Cardiac muscle cell (in vitro differentiated cells and primary cell): Measurements from ENCODE around the gene STX4. TPM values are rescaled to one million over a fixed set of nuclear protein-coding genes. Genes with fewer than 3 reads are reported as not detected.

Source experiments
- DNase-seq, 2 donors: peaks; one replicate each; pipeline versions ENCODE4 v3.0.0 to v3.0.0-alpha.2; 2010 to 2017; ENCODE audit warnings: low read depth in 1 of 2, low spot score in 1 of 2
- H3K27ac ChIP-seq: fragments of 200-600 bp; sonication (generic); 2 replicates; pipeline ENCODE4 v1.5.1; 2016
- H3K27me3 ChIP-seq: fragments of 200-600 bp; sonication (generic); 2 replicates; pipeline ENCODE4 v1.6.0; 2016; ENCODE audit warnings: control low read depth
- H3K36me3 ChIP-seq: fragments of 200-600 bp; sonication (generic); 2 replicates; pipeline ENCODE4 v1.5.1; 2016; ENCODE audit warnings: control low read depth
- H3K4me1 ChIP-seq: fragments of 200-600 bp; sonication (generic); 2 replicates; pipeline ENCODE4 v1.8.1; 2017; ENCODE audit warnings: low read depth, mild to moderate bottlenecking, mixed run types
- H3K4me3 ChIP-seq: fragments of 200-600 bp; sonication (generic); 2 replicates; pipeline ENCODE4 v1.5.1; 2016; ENCODE audit warnings: mild to moderate bottlenecking
- H3K9me3 ChIP-seq: fragments of 200-600 bp; sonication (generic); 2 replicates; pipeline ENCODE4 v1.5.1; 2017; ENCODE audit warnings: low read depth, mild to moderate bottlenecking, control low read depth
- polyA plus RNA-seq: library from polyadenylated mRNA; unstranded; fragments of >200 nt; fragmentation: Nextera tagmentation; extraction: Ambion mirVana; gene quantifications from 2 replicates; pipeline ENCODE4 v1.2.1, GENCODE V29; 2016
- total RNA-seq: library from RNA; depleted of rRNA; stranded (reverse); fragments of >200 nt; gene quantifications from 2 replicates; pipeline ENCODE4 v1.2.3, GENCODE V29; 2016
- TF ChIP-seq, protein P1 (sequence below): IDR thresholded peaks from 2 replicates; pipeline ENCODE4 v1.5.1; 2012; ENCODE audit warnings: low read depth, mild to moderate bottlenecking, low read length

Gene STX4
- total and polyA plus RNA-seq, 2 experiments from 2014 or later = 25.3 to 53.2 TPM

DNA sequence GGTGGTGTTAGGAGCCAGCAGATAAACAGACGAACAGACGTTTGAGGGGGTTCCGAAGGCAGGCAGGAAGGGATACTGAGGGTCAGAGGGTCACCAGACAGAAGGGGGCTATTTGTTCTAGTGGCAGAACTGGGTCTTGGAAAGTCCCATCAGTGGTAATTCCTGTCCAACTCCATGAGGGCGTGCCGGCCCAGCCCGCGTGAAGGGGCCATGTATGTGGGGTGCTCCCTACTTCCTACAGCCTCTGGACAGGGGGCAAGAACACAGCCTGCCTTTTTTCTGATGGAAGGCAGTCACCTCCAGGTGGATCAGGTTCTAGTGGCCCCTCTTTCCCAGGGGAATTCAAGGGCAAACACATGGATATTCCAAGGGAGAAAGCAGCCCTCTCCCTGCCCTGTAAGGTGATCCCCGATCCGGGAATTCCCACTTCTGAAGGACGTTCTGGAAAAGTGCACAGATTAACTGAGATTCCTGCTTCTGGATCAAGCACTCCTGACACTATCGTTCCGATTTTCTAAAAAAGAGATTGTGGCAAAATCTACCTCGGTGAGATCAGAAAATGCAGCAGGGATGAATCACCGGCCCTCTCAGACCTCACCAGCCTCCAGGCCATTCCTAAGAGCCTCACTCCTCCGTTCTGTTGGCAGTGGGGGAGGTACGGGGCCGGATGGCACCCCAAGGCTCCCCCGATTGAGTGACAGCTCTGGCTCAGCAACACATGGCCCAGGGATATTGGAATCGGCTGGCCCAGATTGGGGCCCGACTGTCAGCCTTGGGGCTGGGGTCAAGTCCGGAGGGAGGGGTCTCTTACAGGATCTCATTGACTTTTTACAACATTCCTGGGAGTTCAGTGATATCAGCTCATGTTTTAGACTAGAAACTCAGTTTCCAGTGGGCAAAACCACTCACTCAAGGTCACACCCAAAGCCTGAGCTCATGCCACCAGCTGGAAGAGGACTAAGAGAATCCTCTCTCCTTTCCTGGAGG, 35.3 kb upstream of the STX4 start:
- TF ChIP-seq, protein P1, sequence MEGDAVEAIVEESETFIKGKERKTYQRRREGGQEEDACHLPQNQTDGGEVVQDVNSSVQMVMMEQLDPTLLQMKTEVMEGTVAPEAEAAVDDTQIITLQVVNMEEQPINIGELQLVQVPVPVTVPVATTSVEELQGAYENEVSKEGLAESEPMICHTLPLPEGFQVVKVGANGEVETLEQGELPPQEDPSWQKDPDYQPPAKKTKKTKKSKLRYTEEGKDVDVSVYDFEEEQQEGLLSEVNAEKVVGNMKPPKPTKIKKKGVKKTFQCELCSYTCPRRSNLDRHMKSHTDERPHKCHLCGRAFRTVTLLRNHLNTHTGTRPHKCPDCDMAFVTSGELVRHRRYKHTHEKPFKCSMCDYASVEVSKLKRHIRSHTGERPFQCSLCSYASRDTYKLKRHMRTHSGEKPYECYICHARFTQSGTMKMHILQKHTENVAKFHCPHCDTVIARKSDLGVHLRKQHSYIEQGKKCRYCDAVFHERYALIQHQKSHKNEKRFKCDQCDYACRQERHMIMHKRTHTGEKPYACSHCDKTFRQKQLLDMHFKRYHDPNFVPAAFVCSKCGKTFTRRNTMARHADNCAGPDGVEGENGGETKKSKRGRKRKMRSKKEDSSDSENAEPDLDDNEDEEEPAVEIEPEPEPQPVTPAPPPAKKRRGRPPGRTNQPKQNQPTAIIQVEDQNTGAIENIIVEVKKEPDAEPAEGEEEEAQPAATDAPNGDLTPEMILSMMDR = no peak
- H3K4me1 ChIP-seq = peaks cover 8% of the 10 kb centered on the region
- no peak overlapping the region for H3K27ac ChIP-seq
- DNase-seq = peak in 1 of 2 donors; percentile 66
- H3K36me3 ChIP-seq = no peaks in the 10 kb centered on the region
- H3K9me3 ChIP-seq = no peaks in the 10 kb centered on the region
- H3K27me3 ChIP-seq = peaks cover 14% of the 10 kb centered on the region
- no peak overlapping the region for H3K4me3 ChIP-seq

GRCh38 chr16:30998852-30999761, 34.3 kb upstream of the STX4 start:
- Histone ChIP-seq H3K4me1 (peaks cover 6% of the 10 kb centered on the region), H3K27ac (no peak overlapping the region), H3K36me3 (no peaks in the 10 kb centered on the region), H3K4me3 (no peak overlapping the region), H3K9me3 (no peaks in the 10 kb centered on the region), H3K27me3 (peaks cover 14% of the 10 kb centered on the region)
- no peak for DNase-seq
- TF ChIP-seq, protein P1 = no peak

GRCh38 chr16:31000671-31001382, 32.5 kb upstream of the STX4 start:
- Histone ChIP-seq H3K36me3 (no peaks in the 10 kb centered on the region), H3K27me3 (peaks cover 13% of the 10 kb centered on the region), H3K27ac (no peak overlapping the region), H3K4me1 (peaks cover 6% of the 10 kb centered on the region), H3K4me3 (no peak overlapping the region), H3K9me3 (no peaks in the 10 kb centered on the region)
- TF ChIP-seq, protein P1 = no peak
- DNase-seq = no peak

DNA sequence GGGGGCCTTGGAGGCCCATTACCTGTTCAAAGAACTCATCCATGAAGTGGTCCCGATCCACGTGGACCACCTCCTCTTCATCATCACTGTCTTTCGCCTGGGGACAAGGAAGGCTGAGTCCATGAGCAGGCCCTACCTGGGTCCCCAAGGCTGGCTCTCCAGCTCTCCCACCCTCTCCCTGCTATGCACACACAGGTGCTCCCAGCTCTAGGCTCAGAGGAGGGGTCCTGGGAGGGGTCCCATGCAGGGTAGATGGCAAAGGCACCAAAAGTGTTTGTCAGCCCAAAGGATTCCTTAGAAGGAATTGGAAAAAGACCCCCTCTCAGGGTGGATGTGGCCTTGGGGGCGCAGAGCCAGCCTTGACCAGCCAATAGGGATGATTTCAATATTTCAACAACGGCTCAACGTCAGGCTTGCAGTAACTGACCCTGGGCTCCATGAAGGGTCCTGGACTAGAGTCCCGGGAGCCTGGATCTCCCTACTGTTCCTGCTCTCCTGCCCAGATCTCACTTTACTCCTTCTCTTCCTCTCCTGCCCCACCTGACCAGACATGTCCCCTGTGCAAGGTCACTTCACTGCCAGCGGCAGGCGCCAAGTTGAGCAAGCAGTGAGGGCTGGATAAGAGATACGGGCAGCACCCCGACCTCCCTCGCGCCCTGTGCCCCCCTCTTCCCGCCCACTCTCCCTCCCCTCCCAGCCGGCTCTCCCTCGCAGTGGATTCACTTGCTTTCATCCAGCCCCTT, 31.7 kb upstream of the STX4 start:
- H3K9me3 ChIP-seq = no peaks in the 10 kb centered on the region
- H3K27me3 ChIP-seq = peaks cover 4% of the 10 kb centered on the region
- H3K36me3 ChIP-seq = no peaks in the 10 kb centered on the region
- H3K27ac ChIP-seq = no peak overlapping the region
- DNase-seq = no peak
- peaks cover 6% of the 10 kb centered on the region for H3K4me1 ChIP-seq
- TF ChIP-seq, protein P1 = no peak
- H3K4me3 ChIP-seq = no peak overlapping the region
